HEK293 (cell line): ENCODE data around the gene NUDT9.
A peak's percentile ranks its signal among the peaks of the same experiment; 100 is the strongest.
"Not testable (repeated sequence)": the region's sequence is repeated elsewhere in the genome, so short reads cannot be mapped to it uniquely, and the experiment has no call there.

ENCODE experiments used
- CTCF ChIA-PET: fragments of 350-600 bp; formaldehyde crosslinking; extraction: SDS; loops from one replicate; lab custom pipeline; 2021; ENCODE audit warnings: antibody characterized with exemption; lab: Yijun Ruan, JAX
- POLR2A ChIA-PET: fragments of 300-600 bp; formaldehyde crosslinking; extraction: SDS; loops from one replicate; lab custom pipeline; 2020; ENCODE audit warnings: antibody characterized with exemption, inconsistent platforms; lab: Yijun Ruan, JAX
- H3K27ac ChIP-seq: fragments of 200-500 bp; sonication (Bioruptor generic); 2 replicates; pipeline ENCODE4 v1.5.1; 2014; ENCODE audit warnings: low read depth, low read length, control low read depth, inconsistent platforms; ENCODE audit errors: extremely low read depth
- H3K36me3 ChIP-seq, 2 experiments: fragments of 200-500 bp in 1 of 2; sonication (Bioruptor generic) in 1 of 2; 1 replicate in 1 of 2; 2 replicates in 1 of 2; pipeline ENCODE4 v1.5.1; 2014 to 2017; ENCODE audit warnings: inconsistent platforms in 2 of 2, low read length in 2 of 2; ENCODE audit not compliant: control insufficient read depth in 2 of 2, insufficient read depth in 1 of 2
- H3K4me1 ChIP-seq: fragments of 200-500 bp; sonication (Bioruptor generic); 2 replicates; pipeline ENCODE4 v1.5.1; 2014; ENCODE audit warnings: mild to moderate bottlenecking, low read length, inconsistent platforms; ENCODE audit not compliant: control insufficient read depth, insufficient read depth
- H3K4me3 ChIP-seq: 2 replicates; pipeline ENCODE4 v1.5.1; 2011; ENCODE audit warnings: low read depth, mild to moderate bottlenecking, control low read depth, low read length, moderate library complexity
- H3K9me3 ChIP-seq: fragments of 200-500 bp; sonication (Bioruptor generic); 2 replicates; pipeline ENCODE4 v1.5.1; 2014; ENCODE audit warnings: low read depth, low read length, inconsistent platforms; ENCODE audit not compliant: control insufficient read depth, insufficient read depth
- ELK4 ChIP-seq: IDR thresholded peaks from 2 replicates; pipeline ENCODE4 v1.6.1; 2011; ENCODE audit warnings: mild to moderate bottlenecking, low read depth, low read length, borderline replicate concordance
- GFI1B ChIP-seq: fragments of 450-650 bp; formaldehyde crosslinking; IDR thresholded peaks from 2 replicates; pipeline ENCODE4 v1.5.1; 2016; ENCODE audit warnings: missing biosample characterization, missing genetic modification characterization
- GLI2 ChIP-seq: fragments of 450-650 bp; formaldehyde crosslinking; IDR thresholded peaks from 2 replicates; pipeline ENCODE4; 2017; ENCODE audit warnings: missing biosample characterization, missing genetic modification characterization, low read depth, borderline replicate concordance
- GLIS1 ChIP-seq: fragments of 450-650 bp; formaldehyde crosslinking; IDR thresholded peaks from 2 replicates; pipeline ENCODE4 v1.5.1; 2016; ENCODE audit warnings: missing biosample characterization, missing genetic modification characterization
- ZBTB17 ChIP-seq: fragments of 450-650 bp; formaldehyde crosslinking; IDR thresholded peaks from 2 replicates; pipeline ENCODE4 v1.5.1; 2016; ENCODE audit warnings: missing biosample characterization, missing genetic modification characterization
- ZBTB26 ChIP-seq: fragments of 450-650 bp; formaldehyde crosslinking; optimal IDR thresholded peaks from 2 replicates; pipeline ENCODE3; 2016; ENCODE audit warnings: missing biosample characterization, mild to moderate bottlenecking, missing genetic modification characterization
- ZNF146 ChIP-seq: fragments of 450-650 bp; formaldehyde crosslinking; IDR thresholded peaks from 2 replicates; pipeline ENCODE4 v1.5.1; 2016; ENCODE audit warnings: missing biosample characterization, missing genetic modification characterization
- ZNF155 ChIP-seq: fragments of 450-650 bp; formaldehyde crosslinking; IDR thresholded peaks from 2 replicates; pipeline ENCODE4 v1.5.1; 2016; ENCODE audit warnings: missing biosample characterization, missing genetic modification characterization
- ZNF335 ChIP-seq: fragments of 450-650 bp; formaldehyde crosslinking; conservative IDR thresholded peaks from 2 replicates; pipeline ENCODE4 v1.5.1; 2016; ENCODE audit warnings: missing biosample characterization, missing genetic modification characterization
- ZNF664 ChIP-seq: fragments of 450-650 bp; formaldehyde crosslinking; IDR thresholded peaks from 2 replicates; pipeline ENCODE4 v1.5.1; 2016; ENCODE audit warnings: missing biosample characterization, missing genetic modification characterization
- TF ChIP-seq, protein P1 (sequence below): fragments of 450-650 bp; formaldehyde crosslinking; IDR thresholded peaks from 2 replicates; pipeline ENCODE4 v1.5.1; 2017; ENCODE audit warnings: missing biosample characterization, mild to moderate bottlenecking, missing genetic modification characterization, moderate library complexity

Gene NUDT9

GRCh38 chr4:87391576-87392054 is 30.8 kb upstream of the NUDT9 start:
- Histone ChIP-seq H3K4me3 (peak overlapping the region; percentile 61), H3K4me1 (no peaks in the 10 kb centered on the region), H3K36me3 (peaks cover 0 to 14% of the 10 kb centered on the region in 2 experiments; a peak in 1 of 3 replicates), H3K9me3 (no peaks in the 10 kb centered on the region), H3K27ac (peak overlapping the region; percentile 65; the same call in 1 of the 2 replicates)
- CTCF ChIA-PET: interaction anchor here (1.4 kb wide), 1 partner anchor 74 kb away, joined by 5 read pairs; no protein-coding TSS in a partner anchor
- POLR2A ChIA-PET: interaction anchor here (0.6 to 1.9 kb wide), 6 partner anchors 19 to 464 kb away, joined by 3 to 22 read pairs (median 4); partner anchors contain the start of gene NUDT9
- TF ChIP-seq ZNF155 (no peak), ZNF664 (tag by site-specific recombination) (no peak), ZNF335 (tag by site-specific recombination) (peak; percentile 67; the same call in 1 of the 2 replicates), GLIS1 (0 out of 2 replicates have a peak, but pooled peaks have one; percentile 3), ZBTB26 (tag by site-specific recombination) (no peak), GLI2 (tag by site-specific recombination) (no peak), ZNF146 (tag by site-specific recombination) (no peak), ZBTB17 (tag by site-specific recombination) (0 out of 2 replicates have a peak, but pooled peaks have one; percentile 9)
- TF ChIP-seq, protein P1, sequence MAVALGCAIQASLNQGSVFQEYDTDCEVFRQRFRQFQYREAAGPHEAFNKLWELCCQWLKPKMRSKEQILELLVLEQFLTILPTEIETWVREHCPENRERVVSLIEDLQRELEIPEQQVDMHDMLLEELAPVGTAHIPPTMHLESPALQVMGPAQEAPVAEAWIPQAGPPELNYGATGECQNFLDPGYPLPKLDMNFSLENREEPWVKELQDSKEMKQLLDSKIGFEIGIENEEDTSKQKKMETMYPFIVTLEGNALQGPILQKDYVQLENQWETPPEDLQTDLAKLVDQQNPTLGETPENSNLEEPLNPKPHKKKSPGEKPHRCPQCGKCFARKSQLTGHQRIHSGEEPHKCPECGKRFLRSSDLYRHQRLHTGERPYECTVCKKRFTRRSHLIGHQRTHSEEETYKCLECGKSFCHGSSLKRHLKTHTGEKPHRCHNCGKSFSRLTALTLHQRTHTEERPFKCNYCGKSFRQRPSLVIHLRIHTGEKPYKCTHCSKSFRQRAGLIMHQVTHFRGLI (tag by site-specific recombination): no peak

- no peak overlapping the region for H3K27ac ChIP-seq
- POLR2A ChIA-PET: interaction anchor here (0.6 to 1.9 kb wide), 4 partner anchors 29 to 465 kb away, joined by 3 to 22 read pairs (median 4); partner anchors contain the start of gene NUDT9
- no peaks in the 10 kb centered on the region for H3K4me1 ChIP-seq
- TF ChIP-seq GFI1B (tag by site-specific recombination): no peak
- no peak for TF ChIP-seq ELK4
- no peak overlapping the region for H3K4me3 ChIP-seq
- peaks cover 0 to 9% of the 10 kb centered on the region in 2 experiments; a peak in 1 of 3 replicates for H3K36me3 ChIP-seq
- CTCF ChIA-PET: interaction anchor here (1.4 kb wide), 1 partner anchor 73 kb away, joined by 5 read pairs; no protein-coding TSS in a partner anchor
- no peaks in the 10 kb centered on the region for H3K9me3 ChIP-seq
Observed at GRCh38 chr4:87392183-87392582, 30.2 kb upstream of the NUDT9 start.

DNA sequence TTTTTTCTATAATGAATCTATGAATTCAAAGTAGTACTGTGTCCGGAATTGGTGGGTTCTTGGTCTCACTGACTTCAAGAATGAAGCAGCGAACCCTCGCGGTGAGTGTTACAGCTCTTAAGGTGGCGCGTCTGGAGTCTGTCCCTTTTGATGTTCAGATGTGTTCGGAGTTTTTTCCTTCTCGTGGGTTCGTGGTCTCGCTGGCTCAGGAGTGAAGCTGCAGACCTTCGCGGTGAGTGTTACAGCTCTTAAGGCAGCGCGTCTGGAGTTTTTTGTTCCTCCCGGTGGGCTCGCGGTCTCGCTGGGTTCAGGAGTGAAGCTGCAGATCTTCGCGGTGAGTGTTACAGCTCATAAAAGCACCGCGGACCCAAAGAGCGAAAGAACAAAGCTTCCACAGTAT is 27.3 kb upstream of the NUDT9 start:
- H3K36me3 ChIP-seq, H3K9me3 ChIP-seq, POLR2A ChIA-PET, CTCF ChIA-PET, H3K4me1 ChIP-seq, H3K4me3 ChIP-seq, H3K27ac ChIP-seq: not testable (repeated sequence)

GRCh38 chr4:87395851-87396250 is 26.5 kb upstream of the NUDT9 start:
- H3K36me3 ChIP-seq, POLR2A ChIA-PET, H3K4me1 ChIP-seq, H3K9me3 ChIP-seq, H3K4me3 ChIP-seq, CTCF ChIA-PET, H3K27ac ChIP-seq: not testable (repeated sequence)
